Heart left ventricle (tissue), 16 donors: ENCODE results near the gene SPARC. TPM values are rescaled to one million over a fixed set of nuclear protein-coding genes. Genes with fewer than 3 reads are reported as not detected.
"Not testable (repeated sequence)": the region's sequence is repeated elsewhere in the genome, so short reads cannot be mapped to it uniquely, and the experiment has no call there.

Experiments
- ATAC-seq, 4 donors: fragments of 200-7000 bp; cut with Tn5 transposase; one replicate each; pipeline ENCODE4 v1.9.1; 2020 to 2022; ENCODE audit warnings: moderate library complexity in 4 of 4, mild to moderate bottlenecking in 3 of 4, moderate number of reproducible peaks in 1 of 4
- DNase-seq, 5 donors: peaks; one replicate each; pipeline ENCODE4 v3.0.0-alpha.2; 2020
- H3K27ac ChIP-seq, 12 donors: fragments of 200-600 bp; sonication (generic) in 4 of 12; one replicate each; pipeline versions ENCODE4 v1.5.0 to v1.8.0; 2016 to 2022; ENCODE audit warnings: mild to moderate bottlenecking in 2 of 12
- H3K27me3 ChIP-seq, 9 donors: fragments of 200-600 bp; sonication (generic) in 2 of 9; one replicate each; pipeline versions ENCODE4 v1.5.1 to v1.8.0; 2016 to 2022; ENCODE audit warnings: mild to moderate bottlenecking in 3 of 9
- H3K36me3 ChIP-seq, 9 donors: fragments of 200-600 bp; sonication (generic) in 2 of 9; one replicate each; pipeline versions ENCODE4 v1.5.0 to v1.8.0; 2018 to 2022; ENCODE audit warnings: mild to moderate bottlenecking in 2 of 9
- H3K4me1 ChIP-seq, 12 donors: fragments of 200-600 bp; sonication (generic) in 4 of 12; one replicate each; pipeline versions ENCODE4 v1.5.0 to v1.8.0; 2016 to 2022; ENCODE audit warnings: mild to moderate bottlenecking in 3 of 12
- H3K4me3 ChIP-seq, 12 donors: fragments of 200-600 bp; sonication (generic) in 4 of 12; one replicate each; pipeline versions ENCODE4 v1.5.0 to v1.8.0; 2017 to 2022; ENCODE audit warnings: mild to moderate bottlenecking in 9 of 12, moderate library complexity in 4 of 12
- H3K9me3 ChIP-seq, 12 donors: fragments of 200-600 bp; sonication (generic) in 4 of 12; one replicate each; pipeline versions ENCODE4 v1.5.0 to v1.8.0; 2016 to 2022; ENCODE audit warnings: mild to moderate bottlenecking in 1 of 12
- POLR2A ChIP-seq, 2 donors: fragments of 450-650 bp; IDR thresholded peaks; one replicate each; pipeline ENCODE4 v1.6.1; 2017; ENCODE audit warnings: antibody characterized with exemption in 2 of 2, mild to moderate bottlenecking in 2 of 2, moderate library complexity in 2 of 2
- WGBS, 4 donors: extraction: QIAGEN DNeasy Blood & Tissue Kit in 2 of 4; methylation state at CpG; one replicate each; pipeline versions ENCODE4 v1.1.5 to v1.1.7; 2013 to 2018; 5-methylcytosine and 5-hydroxymethylcytosine counted together
- intact Hi-C, 10 donors: fragments of 100-400 bp; cut with DNase I; formaldehyde crosslinking; loops; one replicate each; pipeline versions ENCODE4 v1.11.1 to v1.14.2; 2022
- polyA plus RNA-seq, 2 donors: library from polyadenylated mRNA; stranded (reverse); fragments of 200-250 nt; gene quantifications; one replicate each; pipeline ENCODE4 v1.2.3, GENCODE V29; 2013
- total RNA-seq, 9 donors: library from RNA; depleted of rRNA in 2 of 9; stranded (reverse); fragments of >200 nt in 2 of 9; fragmentation: NEBNext Ultra II Directional in 3 of 9; extraction: Animal tissue kit (Norgen Biotek cat#: 25700) in 3 of 9; gene quantifications; one replicate each; pipeline versions ENCODE4 v1.1.0 to v1.2.4, GENCODE V29; 2016 to 2023
- TF ChIP-seq, protein P1 (sequence below), 12 donors: fragments of 200-600 bp; sonication (generic) in 4 of 12; IDR thresholded peaks; one replicate each; pipeline versions ENCODE4 v1.5.0 to v1.8.0; 2018 to 2022; ENCODE audit warnings: antibody characterized with exemption in 12 of 12, mild to moderate bottlenecking in 5 of 12
- donor health status: ischemic (EF 13 %, LVEDD 7.1; RV severe dilation, severe dysfunction).
- donor health status: healthy with polysubstance abuse.
- donor health status: DM: no; HTN: yes; CAD: no.
- donor health status: DM: no; HTN: no; CAD: no.
- donor health status: ischemic (EF 25% LVEDD 6.9; RV normal size, moderate dysfunction).
- donor health status: ischemic (EF 25% LVEDD 5.7; RV mildly dilated, moderate dysfunction).
- donor health status: healthy.
- donor health status: DM: yes; HTN: yes; CAD: no.
- donor health status: ischemic (EF 35%, LVEDD 5.7; RV mildly dilated, moderate dysfunction).
- donor health status: nonischemic (EF 11% LVEDD 7.7; RV severe dilation, severe dysfunction).
- donor health status: DM: yes; HTN: yes; CAD: no.
- donor health status: PGD.
- donor health status: ischemic (EF 29% LVEDD 5.4; RV normal size, mild dysfunction).
- donor health status: nonischemic (EF 23%, LVEDD 6.1; RV moderate dilation, normal function).

Gene SPARC
- total and polyA plus RNA-seq, 11 donors, result 119 to 1,522 (median 471) TPM

DNA sequence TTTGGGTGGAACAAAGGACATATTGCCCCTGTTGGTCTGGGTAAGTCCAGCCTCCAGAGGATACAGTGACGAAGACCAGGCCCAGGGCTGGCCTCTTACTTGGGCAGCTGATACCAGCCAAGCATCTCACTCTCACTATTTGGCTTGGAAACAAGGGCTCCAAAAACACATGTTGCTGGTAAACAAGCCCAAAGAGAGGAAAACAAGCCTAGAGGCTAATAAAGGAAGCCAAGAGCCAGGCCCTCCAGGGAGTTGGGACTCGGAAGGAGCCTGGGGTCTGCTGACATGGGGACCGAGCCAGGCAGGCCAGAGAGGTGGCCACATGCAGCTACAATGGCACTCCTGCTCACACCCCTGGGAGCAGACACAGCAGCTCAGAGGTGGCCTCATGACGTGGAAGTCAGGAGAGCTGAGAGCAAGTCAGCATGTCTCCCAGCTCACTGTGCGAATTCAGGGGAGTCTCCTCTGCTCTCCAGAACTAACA, 5.7 kb downstream of the SPARC start:
- H3K9me3 ChIP-seq, result no peaks in the 10 kb centered on the region
- peak overlapping the region; percentile 66 to 93 (median 86) for H3K27ac ChIP-seq
- TF ChIP-seq POLR2A (IDR thresholded peaks at IDR 0.05), result no peak
- TF ChIP-seq, protein P1, sequence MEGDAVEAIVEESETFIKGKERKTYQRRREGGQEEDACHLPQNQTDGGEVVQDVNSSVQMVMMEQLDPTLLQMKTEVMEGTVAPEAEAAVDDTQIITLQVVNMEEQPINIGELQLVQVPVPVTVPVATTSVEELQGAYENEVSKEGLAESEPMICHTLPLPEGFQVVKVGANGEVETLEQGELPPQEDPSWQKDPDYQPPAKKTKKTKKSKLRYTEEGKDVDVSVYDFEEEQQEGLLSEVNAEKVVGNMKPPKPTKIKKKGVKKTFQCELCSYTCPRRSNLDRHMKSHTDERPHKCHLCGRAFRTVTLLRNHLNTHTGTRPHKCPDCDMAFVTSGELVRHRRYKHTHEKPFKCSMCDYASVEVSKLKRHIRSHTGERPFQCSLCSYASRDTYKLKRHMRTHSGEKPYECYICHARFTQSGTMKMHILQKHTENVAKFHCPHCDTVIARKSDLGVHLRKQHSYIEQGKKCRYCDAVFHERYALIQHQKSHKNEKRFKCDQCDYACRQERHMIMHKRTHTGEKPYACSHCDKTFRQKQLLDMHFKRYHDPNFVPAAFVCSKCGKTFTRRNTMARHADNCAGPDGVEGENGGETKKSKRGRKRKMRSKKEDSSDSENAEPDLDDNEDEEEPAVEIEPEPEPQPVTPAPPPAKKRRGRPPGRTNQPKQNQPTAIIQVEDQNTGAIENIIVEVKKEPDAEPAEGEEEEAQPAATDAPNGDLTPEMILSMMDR (IDR thresholded peaks at IDR 0.05), result no peak
- intact Hi-C loops, result no loop called here
- ATAC-seq, result peak in 1 of 4 donors; percentile 10
- H3K4me1 ChIP-seq, result peaks cover 12 to 89% (median 75%) of the 10 kb centered on the region in 12 donors
- no peaks in the 10 kb centered on the region for H3K27me3 ChIP-seq
- DNase-seq, result peak in 2 of 5 donors; percentile 37 to 58
- peak overlapping the region in 9 of 12 donors; percentile 9 to 79 (median 73) for H3K4me3 ChIP-seq
- 44 to 59% (median 58%) methylated on average over 5 of the region's 5 CpGs for WGBS, 4 donors
- H3K36me3 ChIP-seq, result peaks cover 0 to 34% (median 12%) of the 10 kb centered on the region in 9 donors

DNA sequence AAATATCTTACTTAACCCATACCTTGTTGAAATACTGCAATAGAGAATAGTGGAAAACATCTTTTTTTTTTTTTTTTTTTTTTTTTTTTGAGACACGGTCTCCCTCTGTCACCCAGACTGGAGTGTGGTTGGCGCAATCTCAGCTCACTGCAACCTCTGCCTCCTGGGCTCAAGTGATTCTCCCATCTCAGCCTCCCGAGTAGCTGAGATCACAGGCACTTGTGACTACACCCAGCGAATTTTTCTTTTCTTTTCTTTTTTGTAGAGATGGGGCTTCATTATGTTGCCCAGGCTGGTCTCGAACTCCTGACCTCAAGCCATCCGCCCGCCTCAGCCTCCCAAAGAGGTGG, 6.6 kb downstream of the SPARC start:
- H3K27me3 ChIP-seq, ATAC-seq, DNase-seq, intact Hi-C loops, H3K9me3 ChIP-seq: not testable (repeated sequence)
- Histone ChIP-seq H3K27ac (peak overlapping the region; percentile 66 to 93 (median 86)), H3K4me3 (peak overlapping the region in 5 of 12 donors; percentile 27 to 79 (median 73)), H3K4me1 (peaks cover 12 to 98% (median 84%) of the 10 kb centered on the region in 12 donors), H3K36me3 (peaks cover 0 to 42% (median 17%) of the 10 kb centered on the region in 9 donors)
- WGBS, 4 donors, result 69 to 80% (median 76%) methylated on average over 7 of the region's 7 CpGs

DNA sequence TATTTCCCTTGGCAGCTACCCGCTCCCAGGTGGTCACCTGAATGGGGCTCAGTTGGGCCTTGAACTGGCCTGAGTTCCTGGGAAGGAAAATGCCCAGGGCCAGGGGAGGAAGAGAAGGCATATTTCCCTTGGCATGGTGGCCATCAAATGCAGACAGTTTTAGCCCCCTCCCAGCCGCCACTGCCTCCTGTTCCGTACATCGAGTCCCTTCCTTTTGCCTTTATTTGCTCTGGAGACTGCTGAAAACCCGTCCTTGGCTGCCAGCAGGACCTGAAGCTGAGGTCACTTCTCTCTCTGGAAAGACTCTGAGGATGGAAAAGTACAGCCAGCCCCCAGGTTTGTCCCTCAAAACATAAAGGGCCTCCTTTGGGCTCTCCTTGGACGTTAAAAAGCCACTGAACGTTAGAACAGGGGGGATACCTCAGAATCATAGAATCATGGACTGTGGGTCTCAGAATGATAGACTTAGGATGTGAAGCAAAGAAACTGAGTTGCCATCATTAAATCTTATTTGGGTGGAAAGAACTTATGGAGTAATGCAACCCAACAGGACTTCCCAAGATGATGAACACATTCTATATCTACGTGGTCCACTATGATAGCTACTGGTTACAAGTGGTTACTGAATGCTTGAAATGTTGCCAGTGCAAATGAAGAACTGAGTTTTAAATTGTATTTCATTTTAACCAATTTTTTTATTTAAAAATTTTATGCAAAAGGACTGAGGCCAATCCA, 7.1 kb downstream of the SPARC start:
- peak overlapping the region; percentile 79 to 94 (median 89) for H3K27ac ChIP-seq
- TF ChIP-seq POLR2A (IDR thresholded peaks at IDR 0.05), result no peak
- TF ChIP-seq, protein P1 (IDR thresholded peaks at IDR 0.05), result no peak
- peak overlapping the region in 8 of 12 donors; percentile 0 to 79 (median 14) for H3K4me3 ChIP-seq
- no peaks in the 10 kb centered on the region for H3K27me3 ChIP-seq
- ATAC-seq, result no peak
- no peaks in the 10 kb centered on the region for H3K9me3 ChIP-seq
- H3K4me1 ChIP-seq, result peaks cover 16 to 99% (median 89%) of the 10 kb centered on the region in 12 donors
- intact Hi-C loops, result loop anchor here in 1 of 10 donors (5.0 kb wide), 1 partner anchor 63 kb away; no protein-coding TSS in a partner anchor
- H3K36me3 ChIP-seq, result peaks cover 0 to 48% (median 23%) of the 10 kb centered on the region in 9 donors
- DNase-seq, result no peak
- WGBS, 4 donors, result 56 to 67% (median 61%) methylated on average over 8 of the region's 8 CpGs

DNA sequence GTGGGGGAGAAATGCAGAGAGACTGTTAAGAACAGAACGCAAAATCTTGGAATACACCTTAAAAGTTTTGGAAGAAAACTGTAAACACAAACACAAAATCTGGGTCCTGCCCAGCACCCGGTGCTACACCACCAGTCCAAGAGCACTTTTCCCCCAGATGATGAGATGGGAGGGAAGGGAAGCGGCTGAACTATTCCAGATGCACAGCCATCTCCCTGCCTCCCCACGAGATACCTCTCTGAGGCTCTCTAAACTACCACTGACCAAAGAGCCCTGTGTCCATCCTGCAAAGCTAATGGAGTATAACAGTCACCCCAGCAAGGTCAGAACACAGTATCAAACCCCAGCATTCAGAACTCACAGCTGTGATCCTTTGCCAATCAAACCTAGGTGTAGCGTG, 8.0 kb downstream of the SPARC start:
- H3K4me1 ChIP-seq, result peaks cover 20 to 98% (median 92%) of the 10 kb centered on the region in 12 donors
- TF ChIP-seq POLR2A (IDR thresholded peaks at IDR 0.05), result no peak
- TF ChIP-seq, protein P1 (IDR thresholded peaks at IDR 0.05), result no peak
- ATAC-seq, result no peak
- H3K36me3 ChIP-seq, result peaks cover 0 to 52% (median 26%) of the 10 kb centered on the region in 9 donors
- H3K27ac ChIP-seq, result peak overlapping the region; percentile 79 to 94 (median 89)
- intact Hi-C loops, result loop anchor here in 1 of 10 donors (5.0 kb wide), 1 partner anchor 64 kb away; no protein-coding TSS in a partner anchor
- no peaks in the 10 kb centered on the region for H3K9me3 ChIP-seq
- WGBS, 4 donors, result 48 to 70% (median 54%) methylated on average over 5 of the region's 5 CpGs
- peak overlapping the region in 9 of 12 donors; percentile 0 to 27 (median 14) for H3K4me3 ChIP-seq
- no peak for DNase-seq
- H3K27me3 ChIP-seq, result no peaks in the 10 kb centered on the region
